Uterus (tissue), 2 donors: ENCODE results near the gene CMTM1.

Experiments used
- CTCF ChIP-seq, 4 experiments: fragments of 200-600 bp in 2 of 4; fragments of 450-650 bp in 2 of 4; sonication (generic) in 2 of 4; IDR thresholded peaks; one replicate each; pipeline ENCODE4 v1.5.1; 2016 to 2019; ENCODE audit warnings: antibody characterized with exemption in 4 of 4, mild to moderate bottlenecking in 2 of 4, moderate library complexity in 1 of 4
- POLR2A ChIP-seq, 2 donors: fragments of 450-650 bp; IDR thresholded peaks; one replicate each; pipeline ENCODE4 v1.6.1; 2016; ENCODE audit warnings: antibody characterized with exemption in 2 of 2, mild to moderate bottlenecking in 1 of 2, moderate library complexity in 1 of 2

- no peak for TF ChIP-seq CTCF (IDR thresholded peaks at IDR 0.05)
- no peak for TF ChIP-seq POLR2A (IDR thresholded peaks at IDR 0.05)
Observed at GRCh38 chr16:66551788-66552285, 14.4 kb upstream of the CMTM1 start.
